ENCODE data around the gene BRME1. TPM values are rescaled to one million over a fixed set of nuclear protein-coding genes. Genes with fewer than 3 reads are reported as not detected.
A peak's percentile ranks its signal among the peaks of the same experiment; 100 is the strongest.

The BRME1 gene
- total RNA-seq, 2 donors from 2014 or later = 4.8 to 12.5 TPM

GRCh38 chr19:13887517-13887916 is 18.4 kb downstream of the BRME1 start:
- peak; percentile 59 for ATAC-seq (replicated peaks)
- no peaks in the 10 kb centered on the region for H3K27me3 Mint-ChIP-seq
- peaks cover 5% of the 10 kb centered on the region for H3K4me1 Mint-ChIP-seq
- H3K27ac Mint-ChIP-seq = no peak overlapping the region
- no peaks in the 10 kb centered on the region for H3K9me3 Mint-ChIP-seq
- H3K4me3 Mint-ChIP-seq = no peak overlapping the region
- no peaks in the 10 kb centered on the region for H3K36me3 Mint-ChIP-seq (ENCODE audit: low read depth)

- ATAC-seq (replicated peaks) = peak; percentile 74
- no peak overlapping the region for H3K27ac Mint-ChIP-seq
- H3K4me3 Mint-ChIP-seq = no peak overlapping the region
- H3K4me1 Mint-ChIP-seq = peaks cover 8% of the 10 kb centered on the region
- no peaks in the 10 kb centered on the region for H3K36me3 Mint-ChIP-seq (ENCODE audit: low read depth)
- no peaks in the 10 kb centered on the region for H3K9me3 Mint-ChIP-seq
- no peaks in the 10 kb centered on the region for H3K27me3 Mint-ChIP-seq
These were observed 18.9 kb downstream of the BRME1 start for GRCh38 chr19:13887018-13887436.

- Mint-ChIP-seq H3K36me3 (ENCODE audit: low read depth) (no peaks in the 10 kb centered on the region), H3K27ac (no peak overlapping the region), H3K9me3 (no peaks in the 10 kb centered on the region), H3K27me3 (no peaks in the 10 kb centered on the region), H3K4me1 (peaks cover 15% of the 10 kb centered on the region), H3K4me3 (no peak overlapping the region)
- no peak for ATAC-seq (replicated peaks)
These were observed 20.0 kb downstream of the BRME1 start for GRCh38 chr19:13885826-13886365.

GRCh38 chr19:13884726-13885591 is 21.0 kb downstream of the BRME1 start:
- H3K9me3 Mint-ChIP-seq = no peaks in the 10 kb centered on the region
- no peak overlapping the region for H3K4me3 Mint-ChIP-seq
- ATAC-seq (replicated peaks) = no peak
- H3K27ac Mint-ChIP-seq = no peak overlapping the region
- H3K36me3 Mint-ChIP-seq (ENCODE audit: low read depth) = no peaks in the 10 kb centered on the region
- H3K4me1 Mint-ChIP-seq = peaks cover 19% of the 10 kb centered on the region
- no peaks in the 10 kb centered on the region for H3K27me3 Mint-ChIP-seq

GRCh38 chr19:13883516-13884064 is 22.3 kb downstream of the BRME1 start:
- Mint-ChIP-seq H3K27me3 (no peaks in the 10 kb centered on the region), H3K36me3 (ENCODE audit: low read depth) (no peaks in the 10 kb centered on the region), H3K4me1 (peaks cover 19% of the 10 kb centered on the region), H3K27ac (peak overlapping the region; percentile 74), H3K9me3 (no peaks in the 10 kb centered on the region), H3K4me3 (no peak overlapping the region)
- ATAC-seq (replicated peaks) = no peak

DNA sequence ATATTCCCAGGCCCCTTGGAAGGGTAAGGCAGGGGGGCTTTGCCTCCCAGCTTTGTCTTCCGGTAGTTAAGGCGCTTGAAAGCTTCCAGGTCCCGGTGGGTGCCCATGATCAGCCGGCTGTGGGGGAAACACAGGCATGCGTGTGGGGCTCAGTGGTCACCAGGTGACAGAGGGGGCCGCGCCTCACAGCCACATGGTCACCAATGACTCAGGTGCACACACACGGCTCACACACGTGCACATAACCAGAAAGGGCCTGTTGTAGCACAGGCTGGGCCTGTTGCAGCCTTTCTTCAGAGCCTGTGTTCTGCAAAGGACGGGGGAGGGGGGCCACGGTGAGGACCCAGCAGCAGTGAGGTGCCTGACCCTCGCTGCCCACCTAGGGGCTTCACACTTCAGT is 23.1 kb downstream of the BRME1 start:
- H3K27ac Mint-ChIP-seq = peak overlapping the region; percentile 89
- no peak for ATAC-seq (replicated peaks)
- H3K36me3 Mint-ChIP-seq (ENCODE audit: low read depth) = no peaks in the 10 kb centered on the region
- H3K27me3 Mint-ChIP-seq = no peaks in the 10 kb centered on the region
- H3K4me3 Mint-ChIP-seq = no peak overlapping the region
- H3K4me1 Mint-ChIP-seq = peaks cover 19% of the 10 kb centered on the region
- H3K9me3 Mint-ChIP-seq = no peaks in the 10 kb centered on the region

DNA sequence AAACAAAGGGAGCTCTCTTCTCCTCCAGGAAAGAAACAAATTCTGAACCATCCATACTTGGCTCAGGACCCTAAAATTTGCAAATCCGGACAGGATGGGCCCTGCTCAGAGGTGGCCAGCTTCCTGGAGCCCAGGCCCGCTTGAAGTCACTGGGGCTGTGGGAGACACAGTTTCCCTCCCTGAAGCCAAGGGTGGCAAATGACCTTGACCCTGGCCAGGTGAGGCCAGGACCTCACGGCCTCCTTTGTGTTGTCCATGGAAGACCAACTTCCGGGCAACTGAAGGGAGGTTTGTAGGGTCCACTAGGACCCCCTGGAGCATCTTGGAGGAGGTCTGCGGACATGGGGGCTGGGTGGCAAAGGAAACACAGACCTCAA is 23.5 kb downstream of the BRME1 start:
- Mint-ChIP-seq H3K9me3 (no peaks in the 10 kb centered on the region), H3K4me3 (peak overlapping the region; percentile 75), H3K27me3 (no peaks in the 10 kb centered on the region), H3K4me1 (peaks cover 19% of the 10 kb centered on the region), H3K36me3 (ENCODE audit: low read depth) (no peaks in the 10 kb centered on the region), H3K27ac (peak overlapping the region; percentile 89)
- ATAC-seq (replicated peaks) = no peak

GRCh38 chr19:13881692-13882418 is 24.1 kb downstream of the BRME1 start:
- Mint-ChIP-seq H3K36me3 (ENCODE audit: low read depth) (no peaks in the 10 kb centered on the region), H3K9me3 (no peaks in the 10 kb centered on the region), H3K4me3 (peak overlapping the region; percentile 75), H3K27ac (peak overlapping the region; percentile 89), H3K4me1 (peaks cover 19% of the 10 kb centered on the region), H3K27me3 (no peaks in the 10 kb centered on the region)
- peak; percentile 69 for ATAC-seq (replicated peaks)

- H3K4me3 Mint-ChIP-seq = peak overlapping the region; percentile 75
These were observed 24.6 kb downstream of the BRME1 start for GRCh38 chr19:13881251-13881691.

GRCh38 chr19:13880059-13881043 is 25.6 kb downstream of the BRME1 start:
- H3K36me3 Mint-ChIP-seq (ENCODE audit: low read depth) = no peaks in the 10 kb centered on the region
- H3K27ac Mint-ChIP-seq = peak overlapping the region; percentile 65
- peaks cover 19% of the 10 kb centered on the region for H3K4me1 Mint-ChIP-seq
- H3K9me3 Mint-ChIP-seq = no peaks in the 10 kb centered on the region
- H3K27me3 Mint-ChIP-seq = no peaks in the 10 kb centered on the region
- peak; percentile 91 for ATAC-seq (replicated peaks)
- peak overlapping the region; percentile 75 for H3K4me3 Mint-ChIP-seq

More at GRCh38 chr19:13881251-13881691, 24.6 kb downstream of the BRME1 start:
- no peaks in the 10 kb centered on the region for H3K27me3 Mint-ChIP-seq
- no peaks in the 10 kb centered on the region for H3K9me3 Mint-ChIP-seq
- H3K27ac Mint-ChIP-seq = peak overlapping the region; percentile 89
- peaks cover 19% of the 10 kb centered on the region for H3K4me1 Mint-ChIP-seq
- H3K36me3 Mint-ChIP-seq (ENCODE audit: low read depth) = no peaks in the 10 kb centered on the region
- ATAC-seq (replicated peaks) = peak; percentile 5

DNA sequence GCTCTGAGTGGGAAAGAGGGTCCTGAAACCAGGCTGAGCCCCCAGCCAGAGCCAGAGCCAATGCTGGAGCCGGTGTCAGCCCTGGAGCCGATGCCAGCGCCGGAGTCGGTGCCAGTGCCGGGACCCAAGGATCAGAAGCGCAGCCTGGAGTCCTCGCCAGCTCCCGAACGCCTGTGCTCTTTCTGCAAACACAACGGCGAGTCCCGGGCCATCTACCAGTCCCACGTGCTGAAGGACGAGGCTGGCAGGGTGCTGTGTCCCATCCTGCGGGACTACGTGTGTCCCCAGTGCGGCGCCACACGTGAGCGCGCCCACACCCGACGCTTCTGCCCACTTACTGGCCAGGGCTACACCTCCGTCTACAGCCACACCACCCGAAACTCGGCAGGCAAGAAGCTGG is 28.6 kb downstream of the BRME1 start:
- Mint-ChIP-seq H3K27ac (no peak overlapping the region), H3K4me3 (no peak overlapping the region), H3K9me3 (no peaks in the 10 kb centered on the region), H3K27me3 (peaks cover 4% of the 10 kb centered on the region), H3K4me1 (peaks cover 14% of the 10 kb centered on the region), H3K36me3 (ENCODE audit: low read depth) (no peaks in the 10 kb centered on the region)
- ATAC-seq (replicated peaks) = no peak

DNA sequence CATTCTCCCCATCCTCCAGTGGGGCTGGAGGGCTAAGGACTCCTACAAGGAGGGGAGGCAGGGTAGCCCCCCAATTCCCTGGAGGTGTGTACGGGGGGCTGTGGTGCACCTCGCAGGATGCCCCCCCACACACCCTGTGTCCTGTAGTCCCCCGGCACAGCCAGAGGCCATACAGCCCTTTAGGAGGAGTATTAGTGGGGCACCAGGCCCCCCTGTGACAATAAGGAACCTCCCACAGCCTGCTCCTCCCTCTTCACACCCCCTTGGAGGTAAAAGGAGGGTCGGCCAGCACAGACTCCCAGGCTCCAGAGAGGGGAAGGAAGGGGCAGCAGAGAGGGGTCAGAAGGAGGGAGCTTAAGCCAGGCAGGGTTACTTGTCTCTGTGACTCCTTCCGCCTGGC is 29.1 kb downstream of the BRME1 start, which contains the start of gene NANOS3:
NANOS3 (plus strand) TSS at position 301 of the 400 bp plus-strand sequence. CDS start 115 bp downstream, outside the sequence.
- Mint-ChIP-seq H3K27ac (no peak within 1 kb of the TSS), H3K4me1 (peaks cover 9% of the 10 kb centered on the region), H3K9me3 (no peaks in the 10 kb centered on the region), H3K27me3 (peaks cover 4% of the 10 kb centered on the region), H3K4me3 (no peak within 1 kb of the TSS), H3K36me3 (ENCODE audit: low read depth) (no peaks in the 10 kb centered on the region)
- ATAC-seq (replicated peaks) = no peak

DNA sequence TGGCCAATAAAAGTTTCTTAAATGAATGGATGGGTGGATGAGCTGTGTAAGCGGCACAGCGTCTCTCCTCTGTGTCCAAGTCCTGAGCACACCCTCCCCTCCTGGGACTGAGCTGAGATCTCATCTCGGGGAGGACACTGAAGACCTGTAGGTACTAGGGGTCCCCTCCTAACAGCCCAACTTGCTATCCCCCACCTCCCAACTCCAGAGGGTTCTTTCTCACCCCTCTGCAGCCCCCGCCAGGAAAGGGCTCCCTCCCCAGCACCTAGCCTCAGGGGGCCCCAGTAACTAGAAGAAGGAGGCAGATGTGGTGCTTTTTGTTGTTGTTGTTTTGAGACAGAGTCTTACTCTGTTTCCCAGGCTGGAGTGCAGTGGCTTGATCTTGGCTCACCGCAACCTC is 30.1 kb downstream of the BRME1 start:
- ATAC-seq (replicated peaks) = no peak
- Mint-ChIP-seq H3K27ac (no peak overlapping the region), H3K4me3 (no peak overlapping the region), H3K27me3 (peaks cover 4% of the 10 kb centered on the region), H3K36me3 (ENCODE audit: low read depth) (no peaks in the 10 kb centered on the region), H3K9me3 (no peaks in the 10 kb centered on the region), H3K4me1 (peaks cover 4% of the 10 kb centered on the region)

Data from activated T-helper 17 cell treated with anti-CD3 and anti-CD28 coated beads, Interleukin-2, amount 50 U/mL, for 72 hours (primary cell).